K562 (cell line): ENCODE results near the gene NXF1. TPM values are rescaled to one million over a fixed set of nuclear protein-coding genes. Genes with fewer than 3 reads are reported as not detected.

Source experiments
- ASH1L ChIP-seq: fragments of 450-650 bp; IDR thresholded peaks from 2 replicates; pipeline ENCODE4 v1.6.1; 2018; ENCODE audit warnings: borderline replicate concordance, mild to moderate bottlenecking, low read depth; ENCODE audit not compliant: partially characterized antibody
- ATF1 ChIP-seq, 2 experiments: fragments of 450-650 bp in 1 of 2; IDR thresholded peaks; 2 replicates each; pipeline ENCODE4 v1.6.1; 2016; ENCODE audit warnings: missing compliant biosample characterization in 1 of 2, missing genetic modification characterization in 1 of 2
- CREM ChIP-seq: IDR thresholded peaks from 2 replicates; pipeline ENCODE4 v1.6.1; 2014; ENCODE audit warnings: antibody characterized with exemption, low read depth
- E2F4 ChIP-seq: sonication (generic); formaldehyde crosslinking; IDR thresholded peaks from 2 replicates; pipeline ENCODE4 v1.8.0; 2022; ENCODE audit warnings: mild to moderate bottlenecking, low read depth, missing genetic modification reagents
- FOXP1 ChIP-seq: sonication (generic); formaldehyde crosslinking; IDR thresholded peaks from 2 replicates; pipeline ENCODE4 v1.8.0; 2022; ENCODE audit warnings: mild to moderate bottlenecking, missing genetic modification reagents
- MLLT1 ChIP-seq, 2 experiments: fragments of 450-650 bp; IDR thresholded peaks; 2 replicates each; pipeline ENCODE4 v1.6.1; 2016
- NR2C2 ChIP-seq, 2 experiments: fragments of 200-800 bp in 1 of 2; sonication (Bioruptor generic) in 1 of 2; sonication (generic) in 1 of 2; formaldehyde crosslinking in 1 of 2; IDR thresholded peaks; 2 replicates each; pipeline versions ENCODE4 v1.6.1 to v1.8.0; 2016 to 2022; ENCODE audit warnings: mild to moderate bottlenecking in 1 of 2, missing compliant biosample characterization in 1 of 2, missing genetic modification characterization in 1 of 2, missing genetic modification reagents in 1 of 2
- PRMT5 ChIP-seq: sonication (generic); formaldehyde crosslinking; IDR thresholded peaks from 2 replicates; pipeline ENCODE4 v1.5.0; 2020; ENCODE audit warnings: missing genetic modification reagents
- RHOXF2B ChIP-seq: fragments of 250-450 bp; sonication (Bioruptor Pico); conservative IDR thresholded peaks from 2 replicates; pipeline ENCODE4 v1.5.1; 2021
- ZC3H11A ChIP-seq: IDR thresholded peaks from 2 replicates; pipeline ENCODE4 v1.6.1; 2012; ENCODE audit warnings: low read depth, low read length, improper control_type of control experiment
- ZFP30 ChIP-seq: fragments of 250-450 bp; sonication (Bioruptor Pico); IDR thresholded peaks from 2 replicates; pipeline ENCODE4 v1.8.0; 2022; ENCODE audit warnings: moderate library complexity, mild to moderate bottlenecking, inconsistent platforms, borderline replicate concordance
- ZKSCAN1 ChIP-seq: fragments of 150-350 bp; IDR thresholded peaks from 2 replicates; pipeline ENCODE4 v1.6.1; 2016; ENCODE audit warnings: low read depth, low read length
- ZNF121 ChIP-seq: sonication (generic); formaldehyde crosslinking; conservative IDR thresholded peaks from 2 replicates; pipeline ENCODE4 v1.8.0; 2022; ENCODE audit warnings: missing genetic modification reagents
- ZNF518B ChIP-seq: fragments of 250-450 bp; sonication (Bioruptor Pico); IDR thresholded peaks from 2 replicates; pipeline ENCODE4 v1.5.0; 2021; ENCODE audit warnings: mild to moderate bottlenecking, moderate library complexity
- polyA plus RNA-seq, 8 experiments: library from polyadenylated mRNA; depleted of rRNA in 4 of 8; stranded (reverse) in 5 of 8; unstranded in 3 of 8; fragments of >200 nt; fragmentation: Nextera tagmentation in 2 of 8; fragmentation: Illumina TruSeq in 1 of 8; extraction: Ambion mirVana in 2 of 8; extraction: Trizol in 1 of 8; gene quantifications; 2 replicates each; pipeline versions ENCODE4 v1.2.1 to v1.2.3, GENCODE V29; 2011 to 2014; ENCODE audit warnings: inconsistent platforms in 1 of 8, missing spikeins in 1 of 8
- total RNA-seq, 7 experiments: library from RNA; depleted of rRNA in 6 of 7; stranded (reverse); fragments of >200 nt in 6 of 7; fragmentation: Illumina TruSeq in 2 of 7; extraction: Trizol in 2 of 7; gene quantifications; 2 replicates each; pipeline versions ENCODE4 v1.2.1 to v1.2.3, GENCODE V29; 2011 to 2021; ENCODE audit warnings: low replicate concordance in 1 of 7
- TF ChIP-seq, protein P1 (sequence below): fragments of 250-450 bp; sonication (Bioruptor Pico); IDR thresholded peaks from 2 replicates; pipeline ENCODE4 v1.4.0; 2020; ENCODE audit warnings: mild to moderate bottlenecking, moderate library complexity, borderline replicate concordance

NXF1 gene
- total and polyA plus RNA-seq, 9 of the 15 experiments (the other 6 are each of a cell fraction or from before 2014, with no cell fraction given), result 18.1 to 98.3 (median 35.8) TPM

- TF ChIP-seq ZNF121 (CRISPR knock-in tag) (no peak), FOXP1 (CRISPR knock-in tag) (peak; percentile 15; the same call in 1 of the 2 replicates), ZNF518B (CRISPR knock-in tag) (no peak), CREM (peak; percentile 99), ZFP30 (CRISPR knock-in tag) (no peak), ZC3H11A (no peak), NR2C2 (CRISPR knock-in tag; IDR thresholded peaks at IDR 0.05) (peak; percentile 46; the same call in 1 of the 2 replicates), NR2C2 (tag; IDR thresholded peaks at IDR 0.05) (peak; percentile 48), PRMT5 (CRISPR knock-in tag) (no peak), RHOXF2B (CRISPR knock-in tag) (no peak; the same call in 1 of the 2 replicates), ATF1 (CRISPR knock-in tag; IDR thresholded peaks at IDR 0.05) (peak; percentile 92), ATF1 (tag; IDR thresholded peaks at IDR 0.05) (peak; percentile 98), ASH1L (no peak), E2F4 (CRISPR knock-in tag) (no peak), ZKSCAN1 (peak; percentile 64; the same call in 1 of the 2 replicates), MLLT1 (IDR thresholded peaks at IDR 0.05) (no peak)
- TF ChIP-seq, protein P1, sequence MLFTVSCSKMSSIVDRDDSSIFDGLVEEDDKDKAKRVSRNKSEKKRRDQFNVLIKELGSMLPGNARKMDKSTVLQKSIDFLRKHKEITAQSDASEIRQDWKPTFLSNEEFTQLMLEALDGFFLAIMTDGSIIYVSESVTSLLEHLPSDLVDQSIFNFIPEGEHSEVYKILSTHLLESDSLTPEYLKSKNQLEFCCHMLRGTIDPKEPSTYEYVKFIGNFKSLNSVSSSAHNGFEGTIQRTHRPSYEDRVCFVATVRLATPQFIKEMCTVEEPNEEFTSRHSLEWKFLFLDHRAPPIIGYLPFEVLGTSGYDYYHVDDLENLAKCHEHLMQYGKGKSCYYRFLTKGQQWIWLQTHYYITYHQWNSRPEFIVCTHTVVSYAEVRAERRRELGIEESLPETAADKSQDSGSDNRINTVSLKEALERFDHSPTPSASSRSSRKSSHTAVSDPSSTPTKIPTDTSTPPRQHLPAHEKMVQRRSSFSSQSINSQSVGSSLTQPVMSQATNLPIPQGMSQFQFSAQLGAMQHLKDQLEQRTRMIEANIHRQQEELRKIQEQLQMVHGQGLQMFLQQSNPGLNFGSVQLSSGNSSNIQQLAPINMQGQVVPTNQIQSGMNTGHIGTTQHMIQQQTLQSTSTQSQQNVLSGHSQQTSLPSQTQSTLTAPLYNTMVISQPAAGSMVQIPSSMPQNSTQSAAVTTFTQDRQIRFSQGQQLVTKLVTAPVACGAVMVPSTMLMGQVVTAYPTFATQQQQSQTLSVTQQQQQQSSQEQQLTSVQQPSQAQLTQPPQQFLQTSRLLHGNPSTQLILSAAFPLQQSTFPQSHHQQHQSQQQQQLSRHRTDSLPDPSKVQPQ (CRISPR knock-in tag), result no peak
Measured at GRCh38 chr11:62805076-62805892, at the start of gene NXF1 (continued).
